ENCODE results near the gene ARPIN.

Gene ARPIN

GRCh38 chr15:89848970-89849292 is 63.8 kb downstream of the ARPIN start:
- Mint-ChIP-seq H3K4me3 (no peak overlapping the region), H3K36me3 (peaks cover 34% of the 10 kb centered on the region), H3K27ac (peak overlapping the region; percentile 69), H3K4me1 (peaks cover 49% of the 10 kb centered on the region), H3K27me3 (no peaks in the 10 kb centered on the region), H3K9me3 (no peaks in the 10 kb centered on the region)
- no peak for ATAC-seq

- H3K27ac Mint-ChIP-seq = no peak overlapping the region
These were observed 65.7 kb downstream of the ARPIN start for GRCh38 chr15:89847101-89847500.

GRCh38 chr15:89845305-89845893 is 67.4 kb downstream of the ARPIN start:
- Mint-ChIP-seq H3K36me3 (peaks cover 38% of the 10 kb centered on the region), H3K27ac (peak overlapping the region; percentile 52), H3K9me3 (no peaks in the 10 kb centered on the region), H3K4me1 (peaks cover 32% of the 10 kb centered on the region), H3K4me3 (no peak overlapping the region), H3K27me3 (no peaks in the 10 kb centered on the region)
- no peak for ATAC-seq

More at GRCh38 chr15:89847101-89847500, 65.7 kb downstream of the ARPIN start:
- Mint-ChIP-seq H3K27me3 (no peaks in the 10 kb centered on the region), H3K4me3 (no peak overlapping the region), H3K36me3 (peaks cover 26% of the 10 kb centered on the region), H3K4me1 (peaks cover 44% of the 10 kb centered on the region), H3K9me3 (no peaks in the 10 kb centered on the region)
- no peak for ATAC-seq

Data from stimulated activated memory B cell treated with anti-CD40 and anti-IgM and Interleukin-4, amounts not matched to agents 10 μg/mL and 1 μg/mL and 100 μg/mL, for 72 hours (primary cell).